ENCODE measurements around the gene PCK1. TPM values are rescaled to one million over a fixed set of nuclear protein-coding genes. Genes with fewer than 3 reads are reported as not detected.
A peak's percentile ranks its signal among the peaks of the same experiment; 100 is the strongest.

The PCK1 gene
- total and polyA plus RNA-seq, 2 of the 13 experiments (the other 11 are each of a cell fraction or from before 2014, with no cell fraction given) = 6.5 to 12.6 TPM

- Histone ChIP-seq H3K27me3 (ENCODE audit: control insufficient read depth in 1 of 2, insufficient read depth in 2 of 2, low read length in 2 of 2) (peaks cover 1 to 12% of the 10 kb centered on the region in 2 experiments; a peak in 3 of 5 replicates), H3K4me1 (ENCODE audit: insufficient read depth, low read length) (peaks cover 62% of the 10 kb centered on the region), H3K9me3 (ENCODE audit: low read length) (no peaks in the 10 kb centered on the region), H3K9ac (ENCODE audit: insufficient read depth, low read depth, low read length) (no peak overlapping the region), H3K4me2 (ENCODE audit: low read depth, low read length) (no peak overlapping the region), H3K27ac (ENCODE audit: extremely low read length, insufficient read depth, low read length) (no peak overlapping the region), H4K20me1 (ENCODE audit: insufficient read depth, low read length) (no peaks in the 10 kb centered on the region), H3K36me3 (replicated peaks in 1 of 2; ENCODE audit: control insufficient read depth in 1 of 2, insufficient read depth in 2 of 2, low read length in 2 of 2) (no peaks in the 10 kb centered on the region), H3K4me3 (replicated peaks in 1 of 3; ENCODE audit: insufficient read depth in 1 of 3, low read depth in 2 of 3, low read length in 3 of 3) (no peak overlapping the region), H2AFZ (ENCODE audit: low read length) (no peak overlapping the region), H3K79me2 (ENCODE audit: insufficient read depth, low read length) (no peaks in the 10 kb centered on the region)
- 56% methylated on average over 12 of the region's 12 CpGs for WGBS (ENCODE audit: low lambda C conversion rate)
- TF ChIP-seq ZNF446 (CRISPR knock-in tag; IDR thresholded peaks at IDR 0.05) (no peak), ZNF280D (CRISPR knock-in tag; IDR thresholded peaks at IDR 0.05) (no peak), RAD51 (IDR thresholded peaks at IDR 0.05; ENCODE audit: borderline replicate concordance) (no peak), ZNF18 (CRISPR knock-in tag; IDR thresholded peaks at IDR 0.05; ENCODE audit: insufficient replicate concordance) (no peak), HNRNPL (IDR thresholded peaks at IDR 0.05; ENCODE audit: low read depth, low read length) (no peak), ZNF563 (CRISPR knock-in tag; IDR thresholded peaks at IDR 0.05) (no peak), ZNF230 (CRISPR knock-in tag; IDR thresholded peaks at IDR 0.05) (0 out of 2 replicates have a peak, but pooled peaks have one; percentile 12), ZMAT3 (CRISPR knock-in tag; conservative IDR thresholded peaks at IDR 0.05) (0 out of 2 replicates have a peak, but pooled peaks have one; percentile 37), AGO1 (IDR thresholded peaks at IDR 0.05; ENCODE audit: low read depth, low read length, poor library complexity, severe bottlenecking) (no peak), HINFP (CRISPR knock-in tag; IDR thresholded peaks at IDR 0.05; ENCODE audit: low read depth) (no peak), ZNF484 (CRISPR knock-in tag; IDR thresholded peaks at IDR 0.05; ENCODE audit: borderline replicate concordance, low read depth) (no peak)
- DNase-seq (ENCODE audit: low spot score) = no peak
- POLR2A ChIA-PET = interaction anchor here (1.3 to 12.9 kb wide), 3 partner anchors 9 to 14 kb away, joined by 4 to 96 read pairs (median 6); partner anchors contain the start of gene PCK1
- no peak for FAIRE-seq
- ATAC-seq = no peak
- CTCF ChIA-PET (ENCODE audit: low intra/inter-chr PET ratio, low total read pairs) = interaction anchor here (1.9 kb wide), 1 partner anchor 47 kb away, joined by 12 read pairs; no protein-coding TSS in a partner anchor
- in situ Hi-C loops (cut with HindIII; ENCODE audit: extremely low pct_ligation_motif_present, low pct_unique_long_range_greater_than_20kb) = no loop called here
- no TSS peak for BruUV-seq (replicated peaks)
- intact Hi-C loops (cut with micrococcal nuclease; ENCODE audit: unreplicated experiment) = no loop called here
Measured at GRCh38 chr20:57573242-57573641, 12.3 kb downstream of the PCK1 start.
